Activated effector memory CD4-positive, alpha-beta T cell treated with Interleukin-2 at 50 U/mL for 16 hours (primary cell): ENCODE data around the gene NOTCH2.

Experiments used
- DNase-seq: peaks from one replicate; pipeline ENCODE4 v3.0.0-alpha.2; 2020

Gene NOTCH2

GRCh38 chr1:119940697-119941096 lies 128.8 kb downstream of the NOTCH2 start:
- DNase-seq = no peak

- DNase-seq = no peak
These were observed 132.3 kb downstream of the NOTCH2 start for GRCh38 chr1:119937198-119937597.

- no peak for DNase-seq
These were observed 133.5 kb downstream of the NOTCH2 start for GRCh38 chr1:119935915-119936314.

- no peak for DNase-seq
These were observed 134.1 kb downstream of the NOTCH2 start for GRCh38 chr1:119935373-119935772.

- no peak for DNase-seq
These were observed 136.1 kb downstream of the NOTCH2 start for GRCh38 chr1:119933397-119933796.

- no peak for DNase-seq
These were observed 139.7 kb downstream of the NOTCH2 start for GRCh38 chr1:119929643-119930315.

- no peak for DNase-seq
These were observed 142.9 kb downstream of the NOTCH2 start for GRCh38 chr1:119926553-119926952.

GRCh38 chr1:119924948-119925898 lies 144.2 kb downstream of the NOTCH2 start:
- DNase-seq = no peak

GRCh38 chr1:119920104-119920968 lies 149.1 kb downstream of the NOTCH2 start:
- DNase-seq = no peak

GRCh38 chr1:119919241-119919640 lies 150.2 kb downstream of the NOTCH2 start:
- DNase-seq = no peak

- no peak for DNase-seq
These were observed 151.2 kb downstream of the NOTCH2 start for GRCh38 chr1:119918301-119918700.

- DNase-seq = no peak
These were observed 152.0 kb downstream of the NOTCH2 start for GRCh38 chr1:119917304-119918055.

- DNase-seq = no peak
These were observed 153.9 kb downstream of the NOTCH2 start for GRCh38 chr1:119915517-119915916.

GRCh38 chr1:119914071-119914470 lies 155.4 kb downstream of the NOTCH2 start:
- DNase-seq = no peak

- no peak for DNase-seq
These were observed 156.5 kb downstream of the NOTCH2 start for GRCh38 chr1:119912963-119913362.

GRCh38 chr1:119911775-119912174 lies 157.7 kb downstream of the NOTCH2 start:
- no peak for DNase-seq

GRCh38 chr1:119910618-119911017 lies 158.8 kb downstream of the NOTCH2 start:
- DNase-seq = no peak

GRCh38 chr1:119909890-119910596 lies 159.4 kb downstream of the NOTCH2 start:
- no peak for DNase-seq

- no peak for DNase-seq
These were observed 160.8 kb downstream of the NOTCH2 start for GRCh38 chr1:119908661-119909060.

- DNase-seq = no peak
These were observed 162.4 kb downstream of the NOTCH2 start for GRCh38 chr1:119906927-119907652.

- DNase-seq = no peak
These were observed 166.0 kb downstream of the NOTCH2 start for GRCh38 chr1:119903443-119903835.
